Astrocyte (in vitro differentiated cells and primary cell): ENCODE measurements around the gene GDPD1.

Experiments used
- EZH2 ChIP-seq: IDR thresholded peaks from 2 replicates; pipeline ENCODE4 v1.6.1; 2012; ENCODE audit warnings: mild to moderate bottlenecking, low read length, inconsistent platforms; ENCODE audit not compliant: insufficient read depth
- TF ChIP-seq, protein P1 (sequence below): IDR thresholded peaks from 2 replicates; pipeline ENCODE4 v1.5.1; 2011; ENCODE audit warnings: low read depth, mild to moderate bottlenecking, inconsistent platforms, low read length, moderate library complexity; ENCODE audit not compliant: insufficient read depth

- TF ChIP-seq, protein P1, sequence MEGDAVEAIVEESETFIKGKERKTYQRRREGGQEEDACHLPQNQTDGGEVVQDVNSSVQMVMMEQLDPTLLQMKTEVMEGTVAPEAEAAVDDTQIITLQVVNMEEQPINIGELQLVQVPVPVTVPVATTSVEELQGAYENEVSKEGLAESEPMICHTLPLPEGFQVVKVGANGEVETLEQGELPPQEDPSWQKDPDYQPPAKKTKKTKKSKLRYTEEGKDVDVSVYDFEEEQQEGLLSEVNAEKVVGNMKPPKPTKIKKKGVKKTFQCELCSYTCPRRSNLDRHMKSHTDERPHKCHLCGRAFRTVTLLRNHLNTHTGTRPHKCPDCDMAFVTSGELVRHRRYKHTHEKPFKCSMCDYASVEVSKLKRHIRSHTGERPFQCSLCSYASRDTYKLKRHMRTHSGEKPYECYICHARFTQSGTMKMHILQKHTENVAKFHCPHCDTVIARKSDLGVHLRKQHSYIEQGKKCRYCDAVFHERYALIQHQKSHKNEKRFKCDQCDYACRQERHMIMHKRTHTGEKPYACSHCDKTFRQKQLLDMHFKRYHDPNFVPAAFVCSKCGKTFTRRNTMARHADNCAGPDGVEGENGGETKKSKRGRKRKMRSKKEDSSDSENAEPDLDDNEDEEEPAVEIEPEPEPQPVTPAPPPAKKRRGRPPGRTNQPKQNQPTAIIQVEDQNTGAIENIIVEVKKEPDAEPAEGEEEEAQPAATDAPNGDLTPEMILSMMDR, result no peak
- TF ChIP-seq EZH2, result no peak
Measured at GRCh38 chr17:59275618-59276017, 55.3 kb downstream of the GDPD1 start.
